ENCODE measurements around the gene TXNDC11.

Gene TXNDC11

GRCh38 chr16:11662582-11662981, 80.1 kb downstream of the TXNDC11 start:
- Histone ChIP-seq H4K20me1 (ENCODE audit: insufficient read depth) (no peaks in the 10 kb centered on the region), H3K9ac (no peak overlapping the region), H3K27me3 (ENCODE audit: insufficient read depth, low read depth) (no peaks in the 10 kb centered on the region; the same call in 1 of the 2 replicates), H3K79me2 (ENCODE audit: insufficient read depth, low read depth) (no peaks in the 10 kb centered on the region), H3K4me2 (no peak overlapping the region), H3K27ac (no peak overlapping the region), H3K4me1 (ENCODE audit: low read depth, poor library complexity, severe bottlenecking) (peaks cover 2% of the 10 kb centered on the region), H3K4me3 (IDR thresholded peaks at IDR 0.05; ENCODE audit: insufficient read depth, low read depth, low read length) (no peak overlapping the region), H2AFZ (ENCODE audit: low read depth) (no peak overlapping the region), H3K36me3 (ENCODE audit: insufficient read depth) (no peaks in the 10 kb centered on the region)
- no peak for TF ChIP-seq CTCF (conservative IDR thresholded peaks at IDR 0.05; ENCODE audit: low read depth, low read length)

- H3K79me2 ChIP-seq (ENCODE audit: insufficient read depth, low read depth) = no peaks in the 10 kb centered on the region
- H3K9ac ChIP-seq = no peak overlapping the region
- H3K4me2 ChIP-seq = no peak overlapping the region
- no peaks in the 10 kb centered on the region for H4K20me1 ChIP-seq (ENCODE audit: insufficient read depth)
- H3K27ac ChIP-seq = no peak overlapping the region
- H3K4me1 ChIP-seq (ENCODE audit: low read depth, poor library complexity, severe bottlenecking) = no peaks in the 10 kb centered on the region
- no peaks in the 10 kb centered on the region; the same call in 1 of the 2 replicates for H3K27me3 ChIP-seq (ENCODE audit: insufficient read depth, low read depth)
- TF ChIP-seq CTCF (conservative IDR thresholded peaks at IDR 0.05; ENCODE audit: low read depth, low read length) = no peak
- H3K36me3 ChIP-seq (ENCODE audit: insufficient read depth) = no peaks in the 10 kb centered on the region
- no peak overlapping the region for H3K4me3 ChIP-seq (IDR thresholded peaks at IDR 0.05; ENCODE audit: insufficient read depth, low read depth, low read length)
- no peak overlapping the region for H2AFZ ChIP-seq (ENCODE audit: low read depth)
Observed at GRCh38 chr16:11660565-11660964, 82.1 kb downstream of the TXNDC11 start.

DNA sequence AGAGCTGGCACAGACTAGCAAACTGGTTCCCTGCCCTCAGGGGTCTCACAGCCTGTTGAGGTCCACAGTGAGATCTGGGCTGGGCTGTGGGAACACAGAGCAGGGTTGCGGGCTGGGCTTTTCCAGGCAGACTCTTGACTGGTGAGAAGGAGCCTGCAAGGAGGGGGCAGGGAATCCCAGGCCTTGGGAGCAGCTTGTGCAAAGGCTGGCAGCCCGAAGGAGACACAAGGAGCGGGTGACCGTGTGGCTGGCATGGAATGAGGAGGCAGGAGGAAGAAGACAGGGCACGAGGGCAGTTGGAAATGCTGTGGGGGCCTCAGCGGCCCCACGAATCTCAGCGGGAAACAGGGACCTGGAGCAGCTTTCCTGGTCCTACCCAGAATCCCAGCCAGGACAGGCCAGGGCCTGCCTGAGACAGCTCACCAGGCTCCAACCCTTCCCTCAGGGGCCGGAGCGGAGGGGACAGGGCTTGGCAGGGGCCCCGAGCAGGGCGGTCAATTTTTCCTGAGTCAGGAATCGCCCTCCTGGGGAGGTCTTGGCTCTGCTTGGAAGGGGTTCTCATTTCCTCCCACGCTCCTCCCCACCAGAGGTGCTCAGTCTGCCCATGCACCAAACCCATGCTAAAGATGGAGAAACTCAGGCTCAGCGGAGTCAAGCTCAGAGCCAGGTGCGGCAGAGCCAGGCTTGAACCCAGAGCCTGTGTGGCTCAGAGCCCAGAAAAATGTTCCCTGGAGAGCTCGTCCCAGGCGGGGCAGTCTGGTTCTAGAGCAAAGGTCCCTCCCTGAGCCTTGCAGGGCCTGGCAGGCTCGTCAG, 83.6 kb downstream of the TXNDC11 start:
- Histone ChIP-seq H3K4me3 (IDR thresholded peaks at IDR 0.05; ENCODE audit: insufficient read depth, low read depth, low read length) (no peak overlapping the region), H3K36me3 (ENCODE audit: insufficient read depth) (no peaks in the 10 kb centered on the region), H3K27me3 (ENCODE audit: insufficient read depth, low read depth) (no peaks in the 10 kb centered on the region; the same call in 1 of the 2 replicates), H3K27ac (no peak overlapping the region), H3K4me1 (ENCODE audit: low read depth, poor library complexity, severe bottlenecking) (no peaks in the 10 kb centered on the region), H4K20me1 (ENCODE audit: insufficient read depth) (no peaks in the 10 kb centered on the region), H3K9ac (no peak overlapping the region), H2AFZ (ENCODE audit: low read depth) (no peak overlapping the region), H3K4me2 (no peak overlapping the region), H3K79me2 (ENCODE audit: insufficient read depth, low read depth) (no peaks in the 10 kb centered on the region)
- TF ChIP-seq CTCF (conservative IDR thresholded peaks at IDR 0.05; ENCODE audit: low read depth, low read length) = no peak

DNA sequence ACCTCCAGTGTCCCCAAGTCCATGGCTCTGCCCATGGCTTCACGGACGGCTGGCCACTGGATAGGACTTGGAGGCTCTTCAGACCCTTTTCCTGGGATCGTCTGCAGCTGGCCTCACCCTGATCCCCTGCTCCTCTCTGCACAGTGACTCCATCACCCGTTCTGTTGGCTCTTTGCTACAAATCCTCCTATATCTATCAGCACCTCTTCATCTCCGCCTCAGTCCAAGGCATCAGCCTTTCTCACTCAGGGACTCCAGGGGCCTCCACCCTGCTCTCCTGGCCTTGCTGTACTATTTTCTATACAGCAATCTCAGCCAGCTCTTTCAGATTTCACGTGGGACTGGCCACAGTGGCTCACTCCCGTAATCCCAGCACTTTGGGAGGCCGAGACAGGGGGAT, 85.1 kb downstream of the TXNDC11 start:
- no peaks in the 10 kb centered on the region for H4K20me1 ChIP-seq (ENCODE audit: insufficient read depth)
- no peak overlapping the region for H2AFZ ChIP-seq (ENCODE audit: low read depth)
- H3K4me3 ChIP-seq (IDR thresholded peaks at IDR 0.05; ENCODE audit: insufficient read depth, low read depth, low read length) = no peak overlapping the region
- no peak overlapping the region for H3K27ac ChIP-seq
- no peaks in the 10 kb centered on the region; the same call in 1 of the 2 replicates for H3K27me3 ChIP-seq (ENCODE audit: insufficient read depth, low read depth)
- no peaks in the 10 kb centered on the region for H3K79me2 ChIP-seq (ENCODE audit: insufficient read depth, low read depth)
- no peaks in the 10 kb centered on the region for H3K4me1 ChIP-seq (ENCODE audit: low read depth, poor library complexity, severe bottlenecking)
- H3K9ac ChIP-seq = no peak overlapping the region
- H3K4me2 ChIP-seq = no peak overlapping the region
- TF ChIP-seq CTCF (conservative IDR thresholded peaks at IDR 0.05; ENCODE audit: low read depth, low read length) = no peak
- H3K36me3 ChIP-seq (ENCODE audit: insufficient read depth) = no peaks in the 10 kb centered on the region
